GM10266 (cell line): ENCODE results near the gene ARHGAP21.

Experiments
- DNase-seq: peaks from one replicate; pipeline ENCODE4 v3.0.0; 2012; ENCODE audit errors: extremely low spot score
- TF ChIP-seq, protein P1 (sequence below): IDR thresholded peaks from 2 replicates; pipeline ENCODE4 v1.5.1; 2012; ENCODE audit warnings: mild to moderate bottlenecking, low read depth; ENCODE audit not compliant: control insufficient read depth, insufficient read depth; ENCODE audit errors: missing control alignments

Gene ARHGAP21

DNA sequence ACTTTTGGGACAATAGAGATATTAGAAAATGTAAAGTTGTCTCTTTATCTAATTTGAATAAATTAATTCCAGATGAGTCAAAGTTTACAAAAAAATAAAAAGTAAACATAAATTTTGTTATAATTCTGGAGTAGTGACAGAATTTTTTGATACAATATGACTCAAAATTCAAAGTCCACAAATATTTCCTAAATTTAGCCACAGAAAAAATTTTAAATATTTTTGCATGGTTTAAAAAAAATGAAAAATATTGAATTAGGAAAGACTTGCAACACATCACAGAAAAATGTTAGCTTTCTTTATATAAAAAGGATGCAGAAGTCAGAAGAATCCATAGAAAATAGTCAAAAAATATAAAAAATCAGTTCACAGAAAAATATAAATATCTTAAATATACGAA is 117.7 kb downstream of the ARHGAP21 start:
- no peak for DNase-seq
- TF ChIP-seq, protein P1, sequence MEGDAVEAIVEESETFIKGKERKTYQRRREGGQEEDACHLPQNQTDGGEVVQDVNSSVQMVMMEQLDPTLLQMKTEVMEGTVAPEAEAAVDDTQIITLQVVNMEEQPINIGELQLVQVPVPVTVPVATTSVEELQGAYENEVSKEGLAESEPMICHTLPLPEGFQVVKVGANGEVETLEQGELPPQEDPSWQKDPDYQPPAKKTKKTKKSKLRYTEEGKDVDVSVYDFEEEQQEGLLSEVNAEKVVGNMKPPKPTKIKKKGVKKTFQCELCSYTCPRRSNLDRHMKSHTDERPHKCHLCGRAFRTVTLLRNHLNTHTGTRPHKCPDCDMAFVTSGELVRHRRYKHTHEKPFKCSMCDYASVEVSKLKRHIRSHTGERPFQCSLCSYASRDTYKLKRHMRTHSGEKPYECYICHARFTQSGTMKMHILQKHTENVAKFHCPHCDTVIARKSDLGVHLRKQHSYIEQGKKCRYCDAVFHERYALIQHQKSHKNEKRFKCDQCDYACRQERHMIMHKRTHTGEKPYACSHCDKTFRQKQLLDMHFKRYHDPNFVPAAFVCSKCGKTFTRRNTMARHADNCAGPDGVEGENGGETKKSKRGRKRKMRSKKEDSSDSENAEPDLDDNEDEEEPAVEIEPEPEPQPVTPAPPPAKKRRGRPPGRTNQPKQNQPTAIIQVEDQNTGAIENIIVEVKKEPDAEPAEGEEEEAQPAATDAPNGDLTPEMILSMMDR, result no peak

DNA sequence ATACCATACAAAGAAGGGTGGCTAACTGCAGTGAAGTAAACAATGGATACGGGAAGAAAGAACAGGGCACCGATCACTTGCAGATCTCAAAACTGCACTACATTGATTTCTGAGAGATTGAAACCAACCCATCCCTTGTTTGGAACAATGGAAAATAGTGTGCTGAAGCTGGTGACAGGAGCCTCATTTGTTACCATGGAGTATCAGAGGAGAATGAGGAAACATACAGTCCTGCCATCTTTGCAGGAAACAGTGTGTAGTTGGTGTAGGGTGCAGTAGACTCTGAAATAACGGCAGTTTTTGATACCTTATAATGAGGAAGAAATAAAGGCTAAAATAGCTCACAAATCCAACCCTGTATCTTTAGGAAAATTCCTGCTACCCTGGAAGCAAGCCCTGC is 118.5 kb downstream of the ARHGAP21 start:
- TF ChIP-seq, protein P1, result no peak
- DNase-seq, result no peak

DNA sequence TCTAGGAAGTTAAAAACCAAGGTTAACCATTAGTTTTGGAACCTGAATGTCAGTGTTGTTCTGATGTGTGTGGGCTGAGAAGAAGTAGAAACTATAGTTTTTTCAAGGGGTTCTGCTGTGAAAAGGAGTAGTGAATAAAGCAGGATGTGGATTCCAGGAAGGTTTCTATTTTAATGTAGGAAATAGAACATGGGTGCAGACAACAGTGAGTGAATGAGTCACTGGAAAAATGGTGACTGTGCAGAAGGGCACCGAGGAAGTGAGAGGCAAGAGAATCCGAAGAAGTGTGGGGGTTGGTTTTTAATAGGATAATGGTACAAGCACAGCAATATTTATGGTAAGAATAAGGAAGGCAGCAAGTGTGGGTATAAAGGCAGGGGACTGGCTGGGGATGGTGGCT is 120.4 kb downstream of the ARHGAP21 start:
- TF ChIP-seq, protein P1, result no peak
- DNase-seq, result no peak

DNA sequence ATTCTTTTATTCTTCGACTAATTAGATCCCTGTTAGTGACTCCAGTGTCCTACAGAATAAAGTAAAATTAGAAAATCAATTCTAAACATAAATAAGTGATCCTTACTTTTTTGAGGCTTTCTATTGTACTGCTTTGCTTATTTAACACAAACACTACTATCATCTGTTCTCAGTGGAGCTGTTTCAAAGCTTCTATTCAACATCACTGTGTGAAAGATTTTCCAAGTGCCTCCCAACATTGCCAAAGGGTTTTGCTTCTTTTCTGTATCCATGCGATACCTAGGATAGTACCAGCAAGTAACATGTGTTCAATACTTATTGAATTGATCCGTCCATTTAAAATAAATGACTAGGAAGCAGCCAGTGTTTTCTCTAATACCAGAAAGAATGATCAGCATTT is 125.7 kb downstream of the ARHGAP21 start:
- TF ChIP-seq, protein P1, result no peak

DNA sequence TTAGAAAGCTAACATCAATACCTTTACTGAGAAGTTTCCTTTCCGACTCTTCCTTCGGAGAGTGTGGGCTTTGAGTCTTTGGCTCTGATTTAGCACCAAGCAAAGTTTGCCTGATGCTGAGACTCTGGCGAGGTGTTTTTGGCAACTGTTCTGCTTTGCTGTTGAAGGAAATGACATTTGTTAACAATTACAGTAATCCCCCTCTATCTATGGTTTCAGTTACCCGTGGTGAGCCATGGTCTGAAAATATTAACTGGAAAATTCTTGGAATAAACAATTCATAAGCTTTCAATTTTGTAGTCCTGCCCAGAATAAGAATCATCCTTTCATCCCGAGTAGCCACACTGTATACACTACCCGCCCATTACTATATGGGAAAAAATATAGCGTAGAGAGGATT is 126.3 kb downstream of the ARHGAP21 start:
- DNase-seq, result no peak
- TF ChIP-seq, protein P1, result no peak

More for the DNA sequence above, 125.7 kb downstream of the ARHGAP21 start:
- DNase-seq, result no peak

DNA sequence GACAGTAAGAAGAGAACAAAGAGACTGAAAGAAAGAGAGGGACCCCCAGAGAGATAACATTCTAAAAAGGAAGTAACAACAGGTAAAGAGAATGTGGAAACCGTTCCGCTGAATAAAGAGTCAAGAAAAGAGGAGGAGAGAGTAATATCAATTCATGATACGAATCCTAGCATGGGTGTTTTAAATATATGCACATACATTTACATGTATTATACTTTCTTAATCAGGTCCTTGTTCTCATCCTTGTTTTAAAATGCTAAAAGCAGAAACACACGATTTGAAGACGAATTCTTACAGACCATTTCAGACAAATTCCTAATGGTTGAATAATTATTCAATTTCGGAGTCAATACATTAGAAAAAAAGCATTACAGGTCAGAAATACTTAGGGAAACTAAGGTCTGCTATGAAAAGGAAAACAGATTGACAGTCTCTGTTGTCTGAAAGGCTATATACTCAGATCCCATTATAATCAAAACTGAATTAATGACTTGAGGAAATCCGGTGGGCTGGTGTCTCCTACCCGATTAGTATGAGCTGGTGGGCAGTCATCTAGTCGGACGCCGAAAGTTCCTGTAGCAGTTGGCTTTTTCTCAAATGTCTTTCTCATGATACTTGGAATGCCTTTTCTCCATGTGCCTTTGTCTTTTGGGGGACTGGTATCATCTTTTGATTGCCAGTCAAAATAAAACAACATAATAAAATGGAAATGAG is 127.3 kb downstream of the ARHGAP21 start:
- TF ChIP-seq, protein P1, result no peak
- no peak for DNase-seq

DNA sequence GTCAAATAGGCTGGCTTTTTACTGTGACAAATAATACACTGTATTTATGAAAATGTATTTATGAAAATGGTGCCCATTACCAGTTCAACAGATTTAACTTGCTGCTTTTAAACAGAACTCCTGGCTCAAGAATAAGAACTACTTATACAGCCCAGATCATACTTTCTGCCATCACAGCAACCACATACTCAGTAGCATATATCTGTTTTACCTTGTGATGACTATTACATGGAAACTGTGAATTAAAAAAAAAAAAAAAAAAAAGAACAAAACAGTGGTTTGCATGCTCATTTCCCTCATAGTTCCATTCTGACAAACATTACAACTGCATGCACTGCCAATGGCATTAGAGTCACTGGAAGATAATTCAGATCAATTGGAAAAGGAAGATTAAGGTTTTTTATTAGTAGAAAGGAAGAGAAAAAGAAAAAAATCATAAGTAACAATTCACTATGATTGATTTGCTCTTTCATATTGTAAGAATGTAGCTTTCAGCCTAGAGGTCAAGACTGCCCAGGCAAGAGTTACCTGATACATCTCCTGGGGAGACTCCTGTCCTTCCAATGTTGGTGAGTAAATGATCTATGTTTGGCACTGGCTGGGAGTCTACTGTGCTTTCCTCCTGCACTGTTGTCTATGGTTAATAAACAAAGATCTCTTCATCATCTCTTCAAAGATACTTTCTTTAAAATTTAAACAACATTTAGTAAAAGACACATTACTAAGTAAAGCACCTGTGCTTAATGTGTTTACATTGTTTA is 132.8 kb downstream of the ARHGAP21 start:
- DNase-seq, result no peak
- TF ChIP-seq, protein P1, result no peak
